Suprapubic skin (tissue), 3 donors: Measurements from ENCODE around the gene BDKRB1.

Experiments
- CTCF ChIP-seq, 2 donors: fragments of 200-600 bp in 1 of 2; fragments of 450-650 bp in 1 of 2; sonication (generic) in 1 of 2; IDR thresholded peaks; one replicate each; pipeline ENCODE4 v1.5.1; 2016 to 2019; ENCODE audit warnings: antibody characterized with exemption in 2 of 2, mild to moderate bottlenecking in 1 of 2, moderate library complexity in 1 of 2
- POLR2AphosphoS5 ChIP-seq, 3 donors: sonication (generic); formaldehyde crosslinking; IDR thresholded peaks; one replicate each; pipeline ENCODE4 v1.6.1; 2017; ENCODE audit warnings: antibody characterized with exemption in 3 of 3

GRCh38 chr14:96284430-96284829 is 28.4 kb downstream of the BDKRB1 start:
- TF ChIP-seq CTCF (IDR thresholded peaks at IDR 0.05) (no peak), POLR2AphosphoS5 (IDR thresholded peaks at IDR 0.05) (no peak)
